Measurements from ENCODE around the gene TGFBR2. TPM values are rescaled to one million over a fixed set of nuclear protein-coding genes. Genes with fewer than 3 reads are reported as not detected.

Gene TGFBR2
- polyA plus RNA-seq, 1 of the 3 experiments (the other 2 are of a cell fraction) = 48.3 TPM

GRCh38 chr3:30644615-30645014 is 38.2 kb downstream of the TGFBR2 start:
- WGBS (ENCODE audit: low lambda C conversion rate) = 16% methylated on average over 2 of the region's 2 CpGs
- H3K4me1 ChIP-seq (ENCODE audit: control insufficient read depth in 1 of 2, insufficient read depth in 2 of 2, low read depth in 1 of 2, low read length in 1 of 2) = peaks cover 0 to 27% of the 10 kb centered on the region in 2 experiments; a peak in 2 of 4 replicates
- no peak for DNase-seq
- H3K9me2 ChIP-seq = no peaks in the 10 kb centered on the region
- H3F3A ChIP-seq (replicated peaks; ENCODE audit: insufficient read depth) = peaks cover 19% of the 10 kb centered on the region
- no peaks in the 10 kb centered on the region for H3K27me3 ChIP-seq (ENCODE audit: insufficient read depth)
- H4K20me1 ChIP-seq (ENCODE audit: insufficient read depth) = peaks cover 10% of the 10 kb centered on the region; the same call in 1 of the 2 replicates
- peaks cover 80% of the 10 kb centered on the region for H3K79me2 ChIP-seq (ENCODE audit: insufficient read depth)
- CTCF ChIA-PET = no interaction called here
- no peak overlapping the region for H3K4me3 ChIP-seq (ENCODE audit: low read depth in 2 of 2, low read length in 1 of 2)
- H3K4me2 ChIP-seq = no peak overlapping the region
- no peaks in the 10 kb centered on the region for H3K9me3 ChIP-seq
- H3K9ac ChIP-seq = no peak overlapping the region
- H2AFZ ChIP-seq (ENCODE audit: low read depth) = no peak overlapping the region
- POLR2A ChIA-PET = no interaction called here
- H3K27ac ChIP-seq (ENCODE audit: low read depth in 2 of 2, low read length in 1 of 2) = peak overlapping the region in 1 of 2 experiments; percentile 64; a peak in 1 of 4 replicates
- peaks cover 18 to 51% of the 10 kb centered on the region in 2 experiments for H3K36me3 ChIP-seq (replicated peaks in 1 of 2; ENCODE audit: control insufficient read depth in 1 of 2, insufficient read depth in 2 of 2, low read length in 1 of 2)
- TF ChIP-seq ELF1 (IDR thresholded peaks at IDR 0.05) = no peak
- TF ChIP-seq RFX5 (IDR thresholded peaks at IDR 0.05; ENCODE audit: low read length) = no peak
- 0 out of 2 replicates have a peak, but pooled peaks have one; percentile 29 for TF ChIP-seq RXRA (IDR thresholded peaks at IDR 0.05; ENCODE audit: borderline replicate concordance, low read depth)
- no peak for TF ChIP-seq MXI1 (IDR thresholded peaks at IDR 0.05; ENCODE audit: low read depth, low read length)
- no peak; the same call in 1 of the 2 replicates for TF ChIP-seq JUND (IDR thresholded peaks at IDR 0.05)
- TF ChIP-seq POLR2AphosphoS5 (IDR thresholded peaks at IDR 0.05; ENCODE audit: low read depth, low read length) = no peak
- no peak for TF ChIP-seq SMC3 (IDR thresholded peaks at IDR 0.05; ENCODE audit: low read depth, low read length)
- TF ChIP-seq EZH2phosphoT487 (IDR thresholded peaks at IDR 0.05; ENCODE audit: borderline replicate concordance, low read depth) = no peak
- no peak for TF ChIP-seq MAX (IDR thresholded peaks at IDR 0.05; ENCODE audit: low read depth)
- peak; percentile 87 for TF ChIP-seq PBX3 (IDR thresholded peaks at IDR 0.05)
- no peak for TF ChIP-seq GATA2 (CRISPR knock-in tag; IDR thresholded peaks at IDR 0.05)
- TF ChIP-seq USF2 (IDR thresholded peaks at IDR 0.05; ENCODE audit: borderline replicate concordance, low read depth, low read length) = no peak
- no peak for TF ChIP-seq IRF3 (IDR thresholded peaks at IDR 0.05; ENCODE audit: low read depth, low read length)
- peak; percentile 84 for TF ChIP-seq NFIC (IDR thresholded peaks at IDR 0.05; ENCODE audit: borderline replicate concordance)
- TF ChIP-seq ZBTB33 (IDR thresholded peaks at IDR 0.05; ENCODE audit: borderline replicate concordance, low read depth) = no peak
- peak; percentile 75 for TF ChIP-seq TCF12 (IDR thresholded peaks at IDR 0.05)
- TF ChIP-seq REST (IDR thresholded peaks at IDR 0.05; ENCODE audit: low read depth, low read length) = no peak
- no peak for TF ChIP-seq RCOR1 (IDR thresholded peaks at IDR 0.05; ENCODE audit: low read length)
- TF ChIP-seq CHD2 (IDR thresholded peaks at IDR 0.05; ENCODE audit: low read length, partially characterized antibody) = no peak
- TF ChIP-seq CTCF (IDR thresholded peaks at IDR 0.05) = no peak
- TF ChIP-seq YY1 (IDR thresholded peaks at IDR 0.05; ENCODE audit: low read depth) = no peak
- TF ChIP-seq RAD21 (IDR thresholded peaks at IDR 0.05; ENCODE audit: low read length) = no peak
- no peak for TF ChIP-seq FOXM1 (IDR thresholded peaks at IDR 0.05; ENCODE audit: low read depth)
- TF ChIP-seq EP300 (IDR thresholded peaks at IDR 0.05; ENCODE audit: borderline replicate concordance in 1 of 2, low read depth in 1 of 2, low read length in 1 of 2) = peak; percentile 9 to 81; a peak in 2 of 4 replicates
